GM18505 (cell line): ENCODE results near the gene FBLN5.

Source experiments
- ATAC-seq: cut with Tn5 transposase; IDR thresholded peaks from one replicate; pipeline ENCODE4 v1.9.1; 2021; ENCODE audit not compliant: unreplicated experiment
- POLR2A ChIP-seq: IDR thresholded peaks from 4 replicates; pipeline ENCODE4 v1.6.1; 2011; ENCODE audit warnings: borderline replicate concordance; ENCODE audit not compliant: insufficient read depth, insufficient read length; ENCODE audit errors: extremely low read depth

The FBLN5 gene

GRCh38 chr14:91929700-91930099 is 17.8 kb downstream of the FBLN5 start:
- no peak for TF ChIP-seq POLR2A
- ATAC-seq = no peak

GRCh38 chr14:91927800-91928199 is 19.7 kb downstream of the FBLN5 start:
- ATAC-seq = no peak
- no peak for TF ChIP-seq POLR2A

- no peak for TF ChIP-seq POLR2A
- ATAC-seq = no peak
Measured at GRCh38 chr14:91927191-91927590, 20.3 kb downstream of the FBLN5 start.

GRCh38 chr14:91926131-91926890 is 21.2 kb downstream of the FBLN5 start:
- ATAC-seq = no peak
- no peak for TF ChIP-seq POLR2A

GRCh38 chr14:91925727-91926121 is 21.8 kb downstream of the FBLN5 start:
- TF ChIP-seq POLR2A = no peak
- ATAC-seq = no peak

GRCh38 chr14:91925001-91925726 is 22.3 kb downstream of the FBLN5 start:
- TF ChIP-seq POLR2A = no peak
- ATAC-seq = no peak

GRCh38 chr14:91920526-91920925 is 27.0 kb downstream of the FBLN5 start:
- ATAC-seq = no peak
- no peak for TF ChIP-seq POLR2A

GRCh38 chr14:91919814-91920213 is 27.7 kb downstream of the FBLN5 start:
- no peak for TF ChIP-seq POLR2A
- ATAC-seq = no peak

GRCh38 chr14:91918186-91918883 is 29.2 kb downstream of the FBLN5 start:
- TF ChIP-seq POLR2A = no peak
- no peak for ATAC-seq

GRCh38 chr14:91912035-91912434 is 35.5 kb downstream of the FBLN5 start:
- no peak for TF ChIP-seq POLR2A

GRCh38 chr14:91911474-91912032 is 35.9 kb downstream of the FBLN5 start:
- ATAC-seq = no peak
- no peak for TF ChIP-seq POLR2A

More at GRCh38 chr14:91912035-91912434, 35.5 kb downstream of the FBLN5 start:
- ATAC-seq = no peak

- TF ChIP-seq POLR2A = no peak
- ATAC-seq = no peak
Measured at GRCh38 chr14:91910196-91910595, 37.3 kb downstream of the FBLN5 start.

GRCh38 chr14:91906374-91906773 is 41.1 kb downstream of the FBLN5 start:
- no peak for TF ChIP-seq POLR2A
- no peak for ATAC-seq
